ENCODE data around the gene KRT32.
A peak's percentile ranks its signal among the peaks of the same experiment; 100 is the strongest.

The KRT32 gene

DNA sequence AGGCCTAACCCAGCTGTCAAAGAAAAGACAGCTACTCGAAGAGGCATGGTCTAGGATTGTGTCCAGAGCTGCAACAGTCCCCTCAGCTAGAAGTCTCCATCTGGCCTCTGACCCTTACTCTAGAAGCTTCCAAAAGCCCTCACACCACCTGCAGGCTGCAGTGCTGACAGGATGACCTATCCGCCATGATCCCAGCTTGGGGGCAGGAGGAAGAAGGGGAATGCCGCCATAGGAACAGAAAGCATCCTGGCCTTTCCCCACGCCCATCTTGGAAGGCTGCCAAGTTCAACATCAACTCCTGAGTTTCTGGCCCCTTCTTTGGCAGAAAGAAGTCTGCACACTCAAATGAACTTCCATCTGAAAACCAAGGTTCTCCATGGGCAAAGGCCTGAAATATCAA lies 25.6 kb upstream of the KRT32 start:
- TF ChIP-seq, protein P1, sequence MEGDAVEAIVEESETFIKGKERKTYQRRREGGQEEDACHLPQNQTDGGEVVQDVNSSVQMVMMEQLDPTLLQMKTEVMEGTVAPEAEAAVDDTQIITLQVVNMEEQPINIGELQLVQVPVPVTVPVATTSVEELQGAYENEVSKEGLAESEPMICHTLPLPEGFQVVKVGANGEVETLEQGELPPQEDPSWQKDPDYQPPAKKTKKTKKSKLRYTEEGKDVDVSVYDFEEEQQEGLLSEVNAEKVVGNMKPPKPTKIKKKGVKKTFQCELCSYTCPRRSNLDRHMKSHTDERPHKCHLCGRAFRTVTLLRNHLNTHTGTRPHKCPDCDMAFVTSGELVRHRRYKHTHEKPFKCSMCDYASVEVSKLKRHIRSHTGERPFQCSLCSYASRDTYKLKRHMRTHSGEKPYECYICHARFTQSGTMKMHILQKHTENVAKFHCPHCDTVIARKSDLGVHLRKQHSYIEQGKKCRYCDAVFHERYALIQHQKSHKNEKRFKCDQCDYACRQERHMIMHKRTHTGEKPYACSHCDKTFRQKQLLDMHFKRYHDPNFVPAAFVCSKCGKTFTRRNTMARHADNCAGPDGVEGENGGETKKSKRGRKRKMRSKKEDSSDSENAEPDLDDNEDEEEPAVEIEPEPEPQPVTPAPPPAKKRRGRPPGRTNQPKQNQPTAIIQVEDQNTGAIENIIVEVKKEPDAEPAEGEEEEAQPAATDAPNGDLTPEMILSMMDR (conservative IDR thresholded peaks at IDR 0.05; ENCODE audit: low read depth, low read length): no peak
- H3K4me3 ChIP-seq (ENCODE audit: low read depth, low read length): no peak overlapping the region
- peak; percentile 85 for DNase-seq (ENCODE audit: low read depth)

DNA sequence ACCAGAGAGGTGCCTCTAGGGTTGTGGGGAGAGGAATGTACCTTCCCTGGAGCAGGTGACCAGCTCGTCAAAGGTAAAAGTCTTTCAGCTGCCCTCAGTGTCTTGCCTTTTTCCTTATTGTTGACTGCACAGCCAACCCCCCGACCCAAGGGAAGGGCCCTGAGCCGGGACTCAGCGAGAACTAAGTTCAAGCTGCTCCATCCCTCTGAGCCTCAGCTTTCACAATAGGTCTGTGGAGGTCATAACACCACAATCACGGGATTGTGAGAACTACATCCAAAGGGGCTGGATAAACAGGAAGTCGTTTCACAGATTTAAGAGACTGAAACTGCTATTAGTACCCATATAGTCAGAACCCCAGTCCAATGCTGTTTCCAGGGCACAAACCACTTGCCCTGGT lies 25.2 kb upstream of the KRT32 start:
- H3K4me3 ChIP-seq (ENCODE audit: low read depth, low read length): no peak overlapping the region
- peak; percentile 86 for DNase-seq (ENCODE audit: low read depth)
- TF ChIP-seq, protein P1 (conservative IDR thresholded peaks at IDR 0.05; ENCODE audit: low read depth, low read length): no peak

DNA sequence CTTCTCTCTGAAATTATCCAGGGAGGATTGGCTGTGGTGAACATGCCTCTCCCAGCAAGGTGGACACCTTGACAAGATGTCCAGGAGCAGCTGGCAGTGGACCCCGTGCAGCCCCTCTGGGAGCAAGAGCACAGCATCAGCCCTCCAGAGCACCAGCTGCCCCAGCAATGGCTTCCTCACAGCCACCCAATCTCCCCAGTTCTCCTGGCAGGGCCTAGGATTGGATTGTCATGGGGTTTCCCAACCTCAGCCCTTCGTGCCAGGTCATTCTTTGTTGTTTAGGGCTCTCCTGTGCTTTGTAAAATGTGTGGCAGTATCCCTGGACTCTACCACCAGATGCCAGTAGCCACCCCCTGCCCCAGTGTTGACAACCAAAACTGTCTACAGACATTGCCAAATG lies 24.3 kb upstream of the KRT32 start:
- TF ChIP-seq, protein P1 (conservative IDR thresholded peaks at IDR 0.05; ENCODE audit: low read depth, low read length): no peak

DNA sequence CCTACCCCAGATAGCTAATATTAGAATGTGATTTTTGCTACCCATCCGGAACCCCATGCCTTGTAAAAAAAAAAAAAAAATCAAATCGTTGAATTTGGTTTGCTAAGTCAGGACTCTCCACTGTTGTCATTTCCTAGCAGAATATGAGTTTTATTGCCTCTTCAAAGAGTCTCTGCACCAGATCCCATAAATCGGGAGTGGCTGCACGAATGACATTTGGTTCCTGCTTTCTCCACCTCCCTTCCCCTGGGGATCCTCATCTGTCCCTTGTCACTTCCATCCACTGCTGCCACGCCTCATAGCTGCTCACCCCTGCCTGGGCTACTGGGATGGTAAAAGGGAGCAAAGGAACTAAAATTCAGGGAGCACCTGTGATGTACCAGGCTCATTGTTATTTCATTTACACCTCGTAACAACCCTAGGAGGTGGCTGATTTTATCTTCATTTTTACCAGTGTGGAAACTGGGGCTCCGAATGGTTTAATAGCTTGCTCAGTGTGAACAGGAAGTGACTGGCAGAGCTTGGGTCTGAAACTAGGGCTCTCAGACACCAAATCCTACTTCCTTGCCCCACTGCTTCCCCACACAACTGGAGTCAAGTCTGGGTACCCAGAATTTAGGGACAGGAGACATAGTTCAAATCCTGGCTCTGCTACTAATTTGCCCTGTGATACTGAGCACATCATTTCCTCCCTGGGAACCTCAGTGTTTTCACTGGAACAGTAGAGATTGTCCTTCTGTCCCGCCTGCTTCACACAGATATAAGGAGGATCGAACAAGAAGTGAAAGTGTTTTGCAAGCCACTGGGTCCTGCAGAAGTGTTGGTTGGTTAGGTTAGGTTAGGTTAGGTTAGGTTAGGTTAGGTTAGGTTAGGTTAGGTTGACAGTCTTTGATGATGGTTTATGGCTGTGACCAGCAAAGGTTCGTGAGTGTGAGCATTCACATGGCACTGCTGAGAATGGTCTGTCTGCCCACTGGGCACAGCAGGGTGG lies 23.1 kb upstream of the KRT32 start:
- no peak overlapping the region for H3K4me3 ChIP-seq (ENCODE audit: low read depth, low read length)
- DNase-seq (ENCODE audit: low read depth): no peak
- TF ChIP-seq, protein P1 (conservative IDR thresholded peaks at IDR 0.05; ENCODE audit: low read depth, low read length): no peak

More for the DNA sequence above, 24.3 kb upstream of the KRT32 start:
- DNase-seq (ENCODE audit: low read depth): no peak
- H3K4me3 ChIP-seq (ENCODE audit: low read depth, low read length): no peak overlapping the region

DNA sequence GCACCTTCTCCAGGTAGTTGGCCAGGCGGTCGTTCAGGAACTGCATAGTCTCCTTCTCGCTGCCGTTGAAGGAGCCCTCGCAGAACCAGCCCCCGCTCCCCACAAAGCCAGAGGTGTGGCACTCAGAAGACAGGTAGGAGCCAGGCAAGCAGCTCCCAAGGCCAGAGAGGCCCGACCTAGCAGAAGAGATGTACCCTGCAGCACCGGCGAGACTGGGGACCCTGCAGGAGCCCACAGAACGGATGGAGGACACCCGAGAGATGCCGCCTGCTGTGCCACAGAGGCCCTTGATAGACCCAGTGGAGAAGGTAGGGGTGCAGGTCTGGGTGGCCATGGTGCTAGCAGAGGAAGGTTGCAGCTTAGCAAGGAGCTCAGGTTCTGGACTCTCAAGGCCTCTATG lies 22.3 kb upstream of the KRT32 start, which contains the start of gene KRT36:
TSS of gene KRT36 (minus strand) at position 380 of the 400 bp plus-strand sequence. CDS start at position 334, 46 bp downstream.
- TF ChIP-seq, protein P1 (conservative IDR thresholded peaks at IDR 0.05; ENCODE audit: low read depth, low read length): no peak
- DNase-seq (ENCODE audit: low read depth): no peak
- no peak within 1 kb of the TSS for H3K4me3 ChIP-seq (ENCODE audit: low read depth, low read length)

DNA sequence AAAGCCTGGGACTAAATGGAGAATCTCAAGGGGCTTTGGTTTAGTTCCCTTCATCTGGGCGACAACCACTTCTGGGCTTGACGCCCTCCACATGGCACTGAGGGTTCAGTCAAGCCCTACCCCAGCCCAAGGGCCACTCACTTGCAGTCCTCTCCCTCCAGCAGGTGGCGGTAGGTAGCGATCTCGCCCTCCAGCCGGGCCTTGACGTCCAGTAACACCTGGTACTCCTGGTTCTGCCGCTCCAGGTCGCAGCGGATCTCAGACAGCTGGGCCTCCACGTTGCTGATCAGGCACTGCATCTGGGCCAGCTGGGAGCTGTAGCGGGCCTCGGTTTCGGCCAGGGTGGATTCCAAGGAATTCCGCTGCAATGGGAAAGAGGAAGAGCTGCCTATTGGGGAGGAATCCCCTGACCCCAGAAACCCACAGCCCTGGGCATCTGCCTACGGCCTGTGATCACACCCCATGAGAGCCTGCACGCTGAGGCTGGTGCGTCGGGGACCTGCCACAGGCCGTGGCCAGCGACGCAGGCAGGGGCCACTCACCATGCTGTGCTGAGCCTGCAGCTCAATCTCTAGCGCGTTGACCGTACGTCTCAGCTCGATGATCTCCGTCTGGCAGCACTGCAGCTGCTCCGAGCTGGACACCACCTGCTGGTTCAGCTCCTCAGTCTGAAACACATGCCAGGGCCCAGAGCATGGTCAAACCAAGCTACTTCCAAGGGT lies 19.8 kb upstream of the KRT32 start:
- H3K4me3 ChIP-seq (ENCODE audit: low read depth, low read length): no peak overlapping the region
- TF ChIP-seq, protein P1 (conservative IDR thresholded peaks at IDR 0.05; ENCODE audit: low read depth, low read length): peak; percentile 48
- DNase-seq (ENCODE audit: low read depth): no peak
